Transverse colon (tissue), 4 donors: ENCODE results near the gene BCL2L1.

Experiments
- CTCF ChIP-seq, 5 experiments: fragments of 200-600 bp in 3 of 5; fragments of 450-650 bp in 2 of 5; sonication (generic) in 3 of 5; IDR thresholded peaks; 1 replicate in 2 of 5; 2 replicates in 3 of 5; pipeline ENCODE4 v1.5.1; 2016 to 2017; ENCODE audit warnings: antibody characterized with exemption in 5 of 5, inconsistent platforms in 3 of 5, mild to moderate bottlenecking in 2 of 5, moderate library complexity in 1 of 5
- POLR2A ChIP-seq: fragments of 450-650 bp; IDR thresholded peaks from one replicate; pipeline ENCODE4 v1.6.1; 2016; ENCODE audit warnings: antibody characterized with exemption, mild to moderate bottlenecking, moderate library complexity
- POLR2AphosphoS5 ChIP-seq, 3 donors: sonication (generic); formaldehyde crosslinking; IDR thresholded peaks; one replicate each; pipeline ENCODE4 v1.6.1; 2016; ENCODE audit warnings: antibody characterized with exemption in 3 of 3

GRCh38 chr20:31641391-31641790 lies 81.3 kb downstream of the BCL2L1 start:
- TF ChIP-seq CTCF (IDR thresholded peaks at IDR 0.05), result no peak
- no peak for TF ChIP-seq POLR2A
- TF ChIP-seq POLR2AphosphoS5 (IDR thresholded peaks at IDR 0.05), result no peak
